Measurements from ENCODE around the gene CES3. TPM values are rescaled to one million over a fixed set of nuclear protein-coding genes. Genes with fewer than 3 reads are reported as not detected.
"Not testable (repeated sequence)": the region's sequence is repeated elsewhere in the genome, so short reads cannot be mapped to it uniquely, and the experiment has no call there.

The CES3 gene
- total RNA-seq, 1 donor = 0.54 TPM

- no peak for DNase-seq (ENCODE audit: low read depth)
- H3K4me3 ChIP-seq (ENCODE audit: low read depth, low read length) = no peak overlapping the region
- no peak for TF ChIP-seq CTCF (IDR thresholded peaks at IDR 0.05; ENCODE audit: insufficient read depth, low read length)
Observed at GRCh38 chr16:66932076-66932475, 29.0 kb upstream of the CES3 start.

- peak overlapping the region; percentile 99 for H3K4me3 ChIP-seq (ENCODE audit: low read depth, low read length)
- no peak for DNase-seq (ENCODE audit: low read depth)
- TF ChIP-seq CTCF (IDR thresholded peaks at IDR 0.05; ENCODE audit: insufficient read depth, low read length) = no peak
Observed at GRCh38 chr16:66933776-66934137, 27.3 kb upstream of the CES3 start.

- no peak for TF ChIP-seq CTCF (IDR thresholded peaks at IDR 0.05; ENCODE audit: insufficient read depth, low read length)
- peak; percentile 77 for DNase-seq (ENCODE audit: low read depth)
Observed at GRCh38 chr16:66934138-66934838, 26.8 kb upstream of the CES3 start, which contains the start of gene CIAO2B. Gene CIAO2B, minus strand, starts transcription at chr16:66934402. Its CDS starts 38 bp downstream, at chr16:66934364.

GRCh38 chr16:66934839-66935313 lies 26.2 kb upstream of the CES3 start:
- not testable (repeated sequence) for DNase-seq (ENCODE audit: low read depth)
- peak overlapping the region; percentile 99 for H3K4me3 ChIP-seq (ENCODE audit: low read depth, low read length)

More at GRCh38 chr16:66934138-66934838, 26.8 kb upstream of the CES3 start, which contains the start of gene CIAO2B:
- H3K4me3 ChIP-seq (ENCODE audit: low read depth, low read length) = peak within 1 kb of the TSS; percentile 99

- no peak for TF ChIP-seq CTCF (IDR thresholded peaks at IDR 0.05; ENCODE audit: insufficient read depth, low read length)
- peak within 1 kb of the TSS; percentile 99 for H3K4me3 ChIP-seq (ENCODE audit: low read depth, low read length)
- DNase-seq (ENCODE audit: low read depth) = peak; percentile 55
Observed at GRCh38 chr16:66935314-66936011, 25.6 kb upstream of the CES3 start, which contains the start of gene CES2. Gene CES2, plus strand, starts transcription at chr16:66935516. Its CDS starts 120 bp downstream, at chr16:66935636.

- H3K4me3 ChIP-seq (ENCODE audit: low read depth, low read length) = peak overlapping the region; percentile 99
- no peak for TF ChIP-seq CTCF (IDR thresholded peaks at IDR 0.05; ENCODE audit: insufficient read depth, low read length)
- DNase-seq (ENCODE audit: low read depth) = no peak
Observed at GRCh38 chr16:66936462-66936861, 24.6 kb upstream of the CES3 start.

GRCh38 chr16:66936889-66937554 lies 24.0 kb upstream of the CES3 start:
- H3K4me3 ChIP-seq (ENCODE audit: low read depth, low read length) = no peak overlapping the region
- DNase-seq (ENCODE audit: low read depth) = no peak
- no peak for TF ChIP-seq CTCF (IDR thresholded peaks at IDR 0.05; ENCODE audit: insufficient read depth, low read length)
